Smooth muscle cell (in vitro differentiated cells): ENCODE results near the gene VEPH1. TPM values are rescaled to one million over a fixed set of nuclear protein-coding genes. Genes with fewer than 3 reads are reported as not detected.
A peak's percentile ranks its signal among the peaks of the same experiment; 100 is the strongest.

Source experiments
- DNase-seq: peaks from one replicate; lab custom pipeline; 2025; ENCODE audit not compliant: unreplicated experiment; lab: John Stamatoyannopoulos, UW
- H2AFZ ChIP-seq: fragments of 200-600 bp; sonication (generic); 2 replicates; pipeline ENCODE4 v1.6.0; 2016; ENCODE audit warnings: antibody characterized with exemption, low read depth, mild to moderate bottlenecking
- H3F3A ChIP-seq: fragments of 200-600 bp; sonication (generic); 2 replicates; pipeline ENCODE4 v1.6.0; 2017; ENCODE audit warnings: antibody characterized with exemption, low read depth
- H3K27ac ChIP-seq: fragments of 200-600 bp; sonication (generic); 2 replicates; pipeline ENCODE4 v1.5.1; 2016; ENCODE audit warnings: low read depth, mild to moderate bottlenecking
- H3K27me3 ChIP-seq: fragments of 200-600 bp; sonication (generic); 2 replicates; pipeline ENCODE4 v1.6.1; 2016; ENCODE audit warnings: low read depth, mild to moderate bottlenecking
- H3K36me3 ChIP-seq: fragments of 200-600 bp; sonication (generic); 2 replicates; pipeline ENCODE4 v1.5.1; 2016; ENCODE audit warnings: low read depth
- H3K4me1 ChIP-seq: fragments of 200-600 bp; sonication (generic); 2 replicates; pipeline ENCODE4 v1.5.1; 2016; ENCODE audit warnings: low read depth
- H3K4me2 ChIP-seq: fragments of 200-600 bp; sonication (generic); 2 replicates; pipeline ENCODE4 v1.6.0; 2016; ENCODE audit warnings: mild to moderate bottlenecking
- H3K4me3 ChIP-seq: fragments of 200-600 bp; sonication (generic); 2 replicates; pipeline ENCODE4 v1.5.1; 2016; ENCODE audit warnings: mild to moderate bottlenecking
- H3K79me2 ChIP-seq: fragments of 200-600 bp; sonication (generic); 2 replicates; pipeline ENCODE4 v1.6.0; 2016; ENCODE audit warnings: low read depth, mild to moderate bottlenecking
- H3K9ac ChIP-seq: fragments of 200-600 bp; sonication (generic); 2 replicates; pipeline ENCODE4 v1.6.0; 2016; ENCODE audit warnings: low read depth
- H3K9me3 ChIP-seq: fragments of 200-600 bp; sonication (generic); replicated peaks from 2 replicates; pipeline ENCODE4 v1.5.1; 2016; ENCODE audit warnings: low read depth
- H4K20me1 ChIP-seq: fragments of 200-600 bp; sonication (generic); 2 replicates; pipeline ENCODE4 v1.6.0; 2016; ENCODE audit warnings: low read depth
- CTCF ChIP-seq: fragments of 200-600 bp; sonication (generic); IDR thresholded peaks from 2 replicates; pipeline ENCODE4 v1.5.1; 2017; ENCODE audit warnings: borderline replicate concordance, mild to moderate bottlenecking, antibody characterized with exemption; ENCODE audit not compliant: insufficient read depth, poor library complexity, severe bottlenecking
- WGBS: methylation state at CpG from one replicate; pipeline ENCODE4 v1.1.7; 2016; ENCODE audit warnings: low lambda C conversion rate; 5-methylcytosine and 5-hydroxymethylcytosine counted together
- polyA plus RNA-seq: library from polyadenylated mRNA; unstranded; fragments of >200 nt; fragmentation: Nextera tagmentation; extraction: Ambion mirVana; gene quantifications from 2 replicates; pipeline ENCODE4 v1.2.1, GENCODE V29; 2016
- total RNA-seq: library from RNA; depleted of rRNA; stranded (reverse); fragments of >200 nt; gene quantifications from 2 replicates; pipeline ENCODE4 v1.2.3, GENCODE V29; 2014

VEPH1 gene
- total and polyA plus RNA-seq, 2 experiments from 2014 or later: 0.58 to 3.0 TPM

GRCh38 chr3:157355276-157355675 lies 147.9 kb downstream of the VEPH1 start:
- no peak for TF ChIP-seq CTCF
- no peak for DNase-seq
- Histone ChIP-seq H4K20me1 (no peaks in the 10 kb centered on the region), H3K36me3 (no peaks in the 10 kb centered on the region), H3K4me2 (no peak overlapping the region), H3K4me1 (peaks cover 4% of the 10 kb centered on the region), H2AFZ (no peak overlapping the region), H3K9ac (no peak overlapping the region), H3F3A (no peaks in the 10 kb centered on the region), H3K4me3 (no peak overlapping the region), H3K27me3 (no peaks in the 10 kb centered on the region), H3K79me2 (no peaks in the 10 kb centered on the region), H3K9me3 (no peaks in the 10 kb centered on the region), H3K27ac (no peak overlapping the region)
- WGBS: 77% methylated on average over 2 of the region's 2 CpGs

- Histone ChIP-seq H3K4me1 (peaks cover 1% of the 10 kb centered on the region), H3K27ac (no peak overlapping the region)
- DNase-seq: no peak
Observed at GRCh38 chr3:157354722-157355121, 148.5 kb downstream of the VEPH1 start.

GRCh38 chr3:157354254-157354653 lies 149.0 kb downstream of the VEPH1 start:
- Histone ChIP-seq H3K27me3 (no peaks in the 10 kb centered on the region), H4K20me1 (no peaks in the 10 kb centered on the region), H3K36me3 (no peaks in the 10 kb centered on the region), H3K9ac (no peak overlapping the region), H3F3A (no peaks in the 10 kb centered on the region), H2AFZ (no peak overlapping the region), H3K4me1 (no peaks in the 10 kb centered on the region), H3K9me3 (no peaks in the 10 kb centered on the region), H3K4me3 (no peak overlapping the region), H3K4me2 (no peak overlapping the region), H3K79me2 (no peaks in the 10 kb centered on the region), H3K27ac (no peak overlapping the region)
- TF ChIP-seq CTCF: no peak
- WGBS: 88% methylated on average over 1 of the region's 1 CpG
- no peak for DNase-seq

More at GRCh38 chr3:157354722-157355121, 148.5 kb downstream of the VEPH1 start:
- no peaks in the 10 kb centered on the region for H3K9me3 ChIP-seq
- H3K36me3 ChIP-seq: no peaks in the 10 kb centered on the region
- H3K4me3 ChIP-seq: no peak overlapping the region
- H4K20me1 ChIP-seq: no peaks in the 10 kb centered on the region
- no peak overlapping the region for H3K4me2 ChIP-seq
- H3K27me3 ChIP-seq: no peaks in the 10 kb centered on the region
- no peaks in the 10 kb centered on the region for H3K79me2 ChIP-seq
- no peak overlapping the region for H3K9ac ChIP-seq
- H2AFZ ChIP-seq: no peak overlapping the region
- H3F3A ChIP-seq: no peaks in the 10 kb centered on the region
- peak; percentile 36 for TF ChIP-seq CTCF
- WGBS: 22% methylated on average over 1 of the region's 1 CpG

- TF ChIP-seq CTCF: no peak
- 86% methylated on average over 4 of the region's 4 CpGs for WGBS
- no peak overlapping the region for H3K4me3 ChIP-seq
- H3K9ac ChIP-seq: no peak overlapping the region
- H3K36me3 ChIP-seq: no peaks in the 10 kb centered on the region
- H3K4me2 ChIP-seq: no peak overlapping the region
- H4K20me1 ChIP-seq: no peaks in the 10 kb centered on the region
- no peaks in the 10 kb centered on the region for H3F3A ChIP-seq
- H3K9me3 ChIP-seq: no peaks in the 10 kb centered on the region
- no peak for DNase-seq
- H3K27ac ChIP-seq: no peak overlapping the region
- no peak overlapping the region for H2AFZ ChIP-seq
- no peaks in the 10 kb centered on the region for H3K79me2 ChIP-seq
- no peaks in the 10 kb centered on the region for H3K4me1 ChIP-seq
- H3K27me3 ChIP-seq: no peaks in the 10 kb centered on the region
Observed at GRCh38 chr3:157353652-157354051, 149.6 kb downstream of the VEPH1 start.
